C4-2B (cell line): ENCODE data around the gene PRKCH.

Source experiments
- CTCF ChIP-seq: fragments of 450-650 bp; conservative IDR thresholded peaks from 2 replicates; pipeline ENCODE4 v1.5.1; 2017; ENCODE audit warnings: mild to moderate bottlenecking
- ZFX ChIP-seq: fragments of 450-650 bp; IDR thresholded peaks from 2 replicates; pipeline ENCODE4 v1.6.1; 2017

GRCh38 chr14:61505815-61506809, 184.7 kb downstream of the PRKCH start:
- TF ChIP-seq CTCF (no peak), ZFX (no peak)
